PC-3 (cell line): ENCODE measurements around the gene ARHGAP26.

ENCODE experiments used
- CTCF ChIP-seq: fragments of 300-600 bp; sonication (generic); conservative IDR thresholded peaks from 2 replicates; pipeline ENCODE4 v1.5.1; 2017; ENCODE audit warnings: antibody characterized with exemption, low read depth, mild to moderate bottlenecking, low read length
- EZH2 ChIP-seq: fragments of 300-600 bp; sonication (generic); IDR thresholded peaks from one replicate; pipeline ENCODE4 v1.6.1; 2017; ENCODE audit warnings: antibody characterized with exemption, mild to moderate bottlenecking, low read length; ENCODE audit not compliant: unreplicated experiment
- EZH2phosphoT487 ChIP-seq: fragments of 300-600 bp; sonication (generic); IDR thresholded peaks from 2 replicates; pipeline ENCODE4 v1.6.1; 2018; ENCODE audit warnings: mild to moderate bottlenecking, antibody characterized with exemption, low read length, borderline replicate concordance

DNA sequence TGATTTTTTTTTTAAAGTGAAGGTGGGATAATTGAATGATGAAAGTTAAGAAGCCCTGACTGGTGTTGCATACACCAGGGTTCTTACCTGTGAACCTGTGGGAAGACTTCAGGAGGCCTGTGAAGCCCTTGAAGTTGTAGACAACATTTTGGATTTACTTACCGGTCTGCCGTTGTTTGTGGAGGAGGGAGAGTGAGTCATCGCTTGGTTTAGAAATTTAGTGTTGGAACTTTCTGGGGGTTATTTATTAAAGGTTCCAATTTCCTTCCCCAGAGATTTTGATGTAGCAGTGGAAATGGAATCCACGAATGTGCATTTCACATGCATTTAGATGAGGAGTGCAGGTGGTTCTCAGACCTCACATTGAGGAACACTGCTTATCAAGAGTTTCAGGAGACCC, 49.6 kb downstream of the ARHGAP26 start:
- TF ChIP-seq CTCF (no peak), EZH2phosphoT487 (no peak), EZH2 (no peak)
